Measurements from ENCODE around the gene KYAT1.

Gene KYAT1

GRCh38 chr9:128835246-128836210 lies 46.2 kb downstream of the KYAT1 start:
- no peak for FAIRE-seq

GRCh38 chr9:128833696-128834095 lies 48.1 kb downstream of the KYAT1 start:
- FAIRE-seq = no peak

GRCh38 chr9:128829477-128830251 lies 52.1 kb downstream of the KYAT1 start, which contains the start of gene SPOUT1:
SPOUT1 (minus strand) TSS chr9:128829794; CDS start chr9:128829780, 14 bp downstream.
- FAIRE-seq = no peak

- no peak for FAIRE-seq
Measured at GRCh38 chr9:128828719-128829452, 52.9 kb downstream of the KYAT1 start.

- no peak for FAIRE-seq
Measured at GRCh38 chr9:128828267-128828666, 53.5 kb downstream of the KYAT1 start.

- no peak for FAIRE-seq
Measured at GRCh38 chr9:128825923-128826700, 55.6 kb downstream of the KYAT1 start.

- no peak for FAIRE-seq
Measured at GRCh38 chr9:128824911-128825310, 56.8 kb downstream of the KYAT1 start.

GRCh38 chr9:128823903-128824406 lies 57.8 kb downstream of the KYAT1 start:
- no peak for FAIRE-seq

GRCh38 chr9:128823362-128823902 lies 58.3 kb downstream of the KYAT1 start:
- FAIRE-seq = no peak

- FAIRE-seq = no peak
Measured at GRCh38 chr9:128822407-128823042, 59.2 kb downstream of the KYAT1 start.

- FAIRE-seq = no peak
Measured at GRCh38 chr9:128821584-128822406, 60.0 kb downstream of the KYAT1 start.

- FAIRE-seq = no peak
Measured at GRCh38 chr9:128820665-128821583, 60.8 kb downstream of the KYAT1 start.

GRCh38 chr9:128819716-128820664 lies 61.8 kb downstream of the KYAT1 start:
- no peak for FAIRE-seq

GRCh38 chr9:128818839-128819715 lies 62.7 kb downstream of the KYAT1 start:
- FAIRE-seq = no peak

GRCh38 chr9:128818099-128818838 lies 63.5 kb downstream of the KYAT1 start, which contains the start of gene ENDOG:
ENDOG (plus strand) TSS chr9:128818500; CDS start chr9:128818685, 185 bp downstream.
- FAIRE-seq = peak; percentile 60

GRCh38 chr9:128810873-128811272 lies 70.9 kb downstream of the KYAT1 start:
- no peak for FAIRE-seq

Measured in islet of Langerhans (tissue), 1 donor.